Activated CD4-positive, alpha-beta T cell treated with anti-CD3 and anti-CD28 coated beads, Interleukin-2, amount 10 ng/mL, durations not matched to agents 7 days and 5 days (primary cell): ENCODE results near the gene SUN3. TPM values are rescaled to one million over a fixed set of nuclear protein-coding genes. Genes with fewer than 3 reads are reported as not detected.
"Not testable (repeated sequence)": the region's sequence is repeated elsewhere in the genome, so short reads cannot be mapped to it uniquely, and the experiment has no call there.

Experiments used
- CTCF ChIA-PET: fragments of 350-600 bp; sonication (Branson Sonifier 250); formaldehyde crosslinking; loops from one replicate; lab custom pipeline; 2021; ENCODE audit warnings: antibody characterized with exemption; lab: Charles Lee
- POLR2A ChIA-PET: fragments of 350-600 bp; sonication (Branson Sonifier 250); formaldehyde crosslinking; loops from one replicate; lab custom pipeline; 2021; ENCODE audit warnings: antibody characterized with exemption; lab: Charles Lee
- DNase-seq: peaks from one replicate; pipeline ENCODE4 v3.0.0-alpha.2; 2020
- H3K27ac Mint-ChIP-seq: one replicate; pipeline ENCODE4 v1.8.0; 2021; ENCODE audit warnings: mild to moderate bottlenecking, moderate library complexity, mixed read lengths
- H3K27me3 Mint-ChIP-seq: one replicate; pipeline ENCODE4 v1.8.0; 2021; ENCODE audit warnings: mixed read lengths
- H3K36me3 Mint-ChIP-seq: one replicate; pipeline ENCODE4 v1.8.0; 2021; ENCODE audit warnings: low read depth, mixed read lengths
- H3K4me1 Mint-ChIP-seq: one replicate; pipeline ENCODE4 v1.8.0; 2021; ENCODE audit warnings: mixed read lengths
- H3K4me3 Mint-ChIP-seq: one replicate; pipeline ENCODE4 v1.8.0; 2021; ENCODE audit warnings: mild to moderate bottlenecking, moderate library complexity, mixed read lengths
- H3K9me3 Mint-ChIP-seq: one replicate; pipeline ENCODE4 v1.8.0; 2021; ENCODE audit warnings: mixed read lengths
- total RNA-seq, 2 experiments: library from RNA; stranded (reverse); gene quantifications; one replicate each; pipeline ENCODE4 v1.2.3, GENCODE V29; 2021

Gene SUN3
- total RNA-seq, 2 experiments from 2014 or later = 0.64 TPM; not detected in 1

- POLR2A ChIA-PET = no interaction called here
- no peaks in the 10 kb centered on the region for H3K4me1 Mint-ChIP-seq
- CTCF ChIA-PET = interaction anchor here (1.2 kb wide), 1 partner anchor 44 kb away, joined by 3 read pairs; no protein-coding TSS in a partner anchor
These were observed 81.6 kb downstream of the SUN3 start for GRCh38 chr7:47947355-47947749.

GRCh38 chr7:47946581-47947354, 82.1 kb downstream of the SUN3 start:
- ChIA-PET CTCF (no interaction called here), POLR2A (no interaction called here)
- Mint-ChIP-seq H3K36me3 (no peaks in the 10 kb centered on the region), H3K27me3 (no peaks in the 10 kb centered on the region), H3K4me1 (no peaks in the 10 kb centered on the region), H3K27ac (no peak overlapping the region), H3K9me3 (no peaks in the 10 kb centered on the region), H3K4me3 (no peak overlapping the region)
- no peak for DNase-seq

More at GRCh38 chr7:47947355-47947749, 81.6 kb downstream of the SUN3 start:
- no peaks in the 10 kb centered on the region for H3K27me3 Mint-ChIP-seq
- no peak overlapping the region for H3K4me3 Mint-ChIP-seq
- DNase-seq = no peak
- no peak overlapping the region for H3K27ac Mint-ChIP-seq
- H3K9me3 Mint-ChIP-seq = no peaks in the 10 kb centered on the region
- H3K36me3 Mint-ChIP-seq = no peaks in the 10 kb centered on the region

- ChIA-PET CTCF (interaction anchor here (0.7 to 2.2 kb wide), 12 partner anchors 21 to 324 kb away, joined by 3 to 17 read pairs (median 4); no protein-coding TSS in a partner anchor), POLR2A (no interaction called here)
- Mint-ChIP-seq H3K9me3 (no peaks in the 10 kb centered on the region), H3K4me3 (no peak overlapping the region), H3K27ac (no peak overlapping the region), H3K36me3 (no peaks in the 10 kb centered on the region), H3K4me1 (no peaks in the 10 kb centered on the region), H3K27me3 (no peaks in the 10 kb centered on the region)
- DNase-seq = peak; percentile 80
These were observed 83.5 kb downstream of the SUN3 start for GRCh38 chr7:47945261-47946015.

- no peaks in the 10 kb centered on the region for H3K4me1 Mint-ChIP-seq
- no peak overlapping the region for H3K27ac Mint-ChIP-seq
- DNase-seq = no peak
- CTCF ChIA-PET = interaction anchor here (0.7 to 2.2 kb wide), 14 partner anchors 22 to 324 kb away, joined by 3 to 17 read pairs (median 4); no protein-coding TSS in a partner anchor
- no peaks in the 10 kb centered on the region for H3K9me3 Mint-ChIP-seq
- no peaks in the 10 kb centered on the region for H3K27me3 Mint-ChIP-seq
- POLR2A ChIA-PET = no interaction called here
- H3K36me3 Mint-ChIP-seq = no peaks in the 10 kb centered on the region
- no peak overlapping the region for H3K4me3 Mint-ChIP-seq
These were observed 84.2 kb downstream of the SUN3 start for GRCh38 chr7:47944536-47945260.

- no peaks in the 10 kb centered on the region for H3K9me3 Mint-ChIP-seq
- no peak overlapping the region for H3K4me3 Mint-ChIP-seq
- no peak for DNase-seq
- ChIA-PET CTCF (interaction anchor here (0.8 to 2.2 kb wide), 9 partner anchors 23 to 325 kb away, joined by 3 to 17 read pairs (median 4); no protein-coding TSS in a partner anchor), POLR2A (no interaction called here)
- no peaks in the 10 kb centered on the region for H3K27me3 Mint-ChIP-seq
- H3K36me3 Mint-ChIP-seq = no peaks in the 10 kb centered on the region
- no peak overlapping the region for H3K27ac Mint-ChIP-seq
- H3K4me1 Mint-ChIP-seq = no peaks in the 10 kb centered on the region
These were observed 85.0 kb downstream of the SUN3 start for GRCh38 chr7:47943676-47944474.

- H3K4me1 Mint-ChIP-seq, DNase-seq, POLR2A ChIA-PET: not testable (repeated sequence)
These were observed 86.3 kb downstream of the SUN3 start for GRCh38 chr7:47942651-47943050.

GRCh38 chr7:47942132-47942531, 86.8 kb downstream of the SUN3 start:
- Mint-ChIP-seq H3K4me1 (peaks cover 8% of the 10 kb centered on the region), H3K9me3 (no peaks in the 10 kb centered on the region), H3K27me3 (no peaks in the 10 kb centered on the region), H3K4me3 (no peak overlapping the region), H3K27ac (no peak overlapping the region), H3K36me3 (no peaks in the 10 kb centered on the region)
- ChIA-PET POLR2A (no interaction called here), CTCF (no interaction called here)
- no peak for DNase-seq

More at GRCh38 chr7:47942651-47943050, 86.3 kb downstream of the SUN3 start:
- CTCF ChIA-PET, H3K27me3 Mint-ChIP-seq, H3K9me3 Mint-ChIP-seq, H3K27ac Mint-ChIP-seq, H3K4me3 Mint-ChIP-seq, H3K36me3 Mint-ChIP-seq: not testable (repeated sequence)

GRCh38 chr7:47941136-47941844, 87.6 kb downstream of the SUN3 start:
- DNase-seq = no peak
- ChIA-PET POLR2A (no interaction called here), CTCF (interaction anchor here (1.0 to 1.8 kb wide), 2 partner anchors 169 to 214 kb away, joined by 3 to 5 read pairs; no protein-coding TSS in a partner anchor)
- Mint-ChIP-seq H3K9me3 (no peaks in the 10 kb centered on the region), H3K27ac (no peak overlapping the region), H3K36me3 (no peaks in the 10 kb centered on the region), H3K27me3 (no peaks in the 10 kb centered on the region), H3K4me1 (peaks cover 9% of the 10 kb centered on the region), H3K4me3 (no peak overlapping the region)

- ChIA-PET CTCF (interaction anchor here (0.6 to 1.8 kb wide), 4 partner anchors 10 to 214 kb away, joined by 3 to 5 read pairs (median 3); no protein-coding TSS in a partner anchor), POLR2A (no interaction called here)
- H3K4me3 Mint-ChIP-seq = no peak overlapping the region
- H3K9me3 Mint-ChIP-seq = no peaks in the 10 kb centered on the region
- peaks cover 9% of the 10 kb centered on the region for H3K4me1 Mint-ChIP-seq
- H3K27me3 Mint-ChIP-seq = no peaks in the 10 kb centered on the region
- H3K36me3 Mint-ChIP-seq = no peaks in the 10 kb centered on the region
- H3K27ac Mint-ChIP-seq = no peak overlapping the region
- DNase-seq = no peak
These were observed 88.6 kb downstream of the SUN3 start for GRCh38 chr7:47940088-47941013.

GRCh38 chr7:47939425-47940036, 89.4 kb downstream of the SUN3 start:
- H3K27me3 Mint-ChIP-seq = no peaks in the 10 kb centered on the region
- no peaks in the 10 kb centered on the region for H3K36me3 Mint-ChIP-seq
- DNase-seq = no peak
- H3K4me1 Mint-ChIP-seq = peaks cover 9% of the 10 kb centered on the region
- H3K9me3 Mint-ChIP-seq = no peaks in the 10 kb centered on the region
- H3K4me3 Mint-ChIP-seq = no peak overlapping the region
- no peak overlapping the region for H3K27ac Mint-ChIP-seq
- ChIA-PET CTCF (no interaction called here), POLR2A (no interaction called here)
